Inflammatory macrophage (primary cell): ENCODE measurements around the gene GRM3.

Experiments
- DNase-seq, 2 donors: peaks; one replicate each; pipeline ENCODE4 v3.0.0-alpha.2; 2020 to 2022

The GRM3 gene

DNA sequence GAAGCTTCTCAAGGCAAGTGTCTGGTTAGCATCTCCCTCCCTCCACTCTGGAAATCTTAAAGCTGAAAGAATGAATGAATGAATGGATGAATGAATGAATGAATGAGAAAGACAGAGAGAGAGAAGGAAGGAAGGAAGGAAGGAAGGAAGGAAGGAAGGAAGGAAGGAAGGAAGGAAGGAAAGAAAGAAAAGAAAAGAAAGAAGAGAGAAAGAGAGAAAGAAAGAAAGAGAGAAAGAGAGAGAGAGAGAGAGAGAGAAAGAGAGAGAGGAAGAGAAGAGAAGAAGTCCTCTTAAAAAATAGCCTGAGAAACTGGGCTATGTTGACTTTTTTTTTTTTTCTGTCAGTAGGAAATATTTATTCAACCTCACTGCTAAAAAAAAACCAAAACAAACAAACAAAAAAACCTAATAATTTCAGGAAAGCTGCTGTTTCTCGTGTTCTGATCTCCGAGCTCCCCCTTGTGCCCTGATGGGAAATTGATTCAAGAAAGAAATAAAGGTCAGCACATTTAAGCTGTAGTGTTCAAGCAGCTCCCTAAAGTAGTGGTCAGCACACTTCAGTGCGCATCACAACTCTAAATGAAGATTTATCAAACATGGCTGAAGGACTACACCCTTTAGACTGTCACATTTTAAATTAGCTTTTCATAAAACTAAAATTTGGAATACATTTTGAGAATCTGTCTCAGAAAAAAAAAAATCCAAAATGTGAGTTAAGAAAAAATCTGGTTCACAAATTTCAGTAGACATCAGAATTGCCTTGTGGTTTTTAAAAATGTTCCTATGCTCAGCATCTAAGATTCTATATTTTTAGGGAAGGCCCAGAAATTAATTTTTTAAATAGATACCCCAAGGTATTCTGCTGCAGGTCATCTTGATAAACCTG lies 261.5 kb downstream of the GRM3 start:
- DNase-seq, result peak; percentile 13 to 18

DNA sequence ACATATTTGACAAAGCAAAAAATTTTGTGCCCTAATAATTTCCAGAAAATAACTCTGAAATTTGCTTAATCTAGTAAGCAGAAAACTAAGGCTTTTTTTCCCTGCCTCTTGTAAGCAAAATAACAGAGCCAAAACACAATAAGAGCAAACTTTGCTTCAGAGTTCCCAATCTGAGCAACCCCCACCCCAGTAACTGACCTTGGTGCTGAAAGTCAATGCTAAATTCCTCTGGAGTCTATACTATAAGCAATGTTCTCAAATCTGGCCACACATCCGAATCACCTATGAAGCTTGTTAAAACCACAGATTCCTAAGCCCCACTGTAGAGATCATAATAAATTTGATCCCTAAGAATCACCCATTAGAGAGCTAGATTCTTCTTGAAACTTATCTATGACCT lies 265.2 kb downstream of the GRM3 start:
- no peak for DNase-seq

DNA sequence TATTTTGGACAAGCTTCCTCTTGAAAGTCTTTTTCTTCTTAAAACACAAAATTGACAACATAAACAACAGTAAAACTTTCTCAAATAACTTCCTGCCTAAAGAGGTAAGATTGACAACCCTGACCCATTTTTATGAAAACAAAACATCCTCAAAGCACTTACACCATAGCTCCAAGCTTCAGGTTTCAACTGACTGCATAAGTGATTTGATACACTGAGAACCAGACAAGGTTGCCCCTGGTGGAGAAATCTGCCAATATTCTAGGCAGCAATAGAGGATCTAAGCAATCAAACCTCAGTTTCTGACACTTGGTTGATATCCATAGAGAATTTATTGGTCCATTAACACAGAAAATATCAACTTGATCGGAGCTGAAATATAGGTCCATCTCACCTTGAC lies 267.9 kb downstream of the GRM3 start:
- no peak for DNase-seq

DNA sequence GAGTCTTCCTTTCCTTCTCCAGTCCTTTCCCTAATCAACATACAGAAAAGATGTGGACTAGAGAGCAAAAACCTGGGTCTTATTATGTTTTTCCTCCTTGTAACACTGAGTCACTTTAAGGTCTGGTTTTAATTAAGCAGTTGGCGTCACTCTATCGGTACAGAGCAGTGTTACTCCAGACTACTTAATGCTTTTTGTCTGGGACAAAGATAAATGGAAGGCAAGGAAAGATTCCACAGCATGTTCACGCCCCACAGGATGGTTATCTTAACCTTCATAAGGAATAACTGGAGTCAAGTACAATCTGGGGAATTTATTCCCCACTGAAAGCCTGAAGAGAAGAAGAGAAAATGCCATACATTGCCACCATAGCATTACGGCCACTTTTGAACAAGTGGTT lies 270.0 kb downstream of the GRM3 start:
- DNase-seq, result no peak
